ENCODE measurements around the gene UBE2J2. TPM values are rescaled to one million over a fixed set of nuclear protein-coding genes. Genes with fewer than 3 reads are reported as not detected.
"Not testable (repeated sequence)": the region's sequence is repeated elsewhere in the genome, so short reads cannot be mapped to it uniquely, and the experiment has no call there.

Gene UBE2J2
- 10 to 100 TPM; 48.5 to 49.7 TPM for total RNA-seq

- CTCF ChIA-PET, result interaction anchor here (0.5 to 0.6 kb wide), 2 partner anchors 8 to 289 kb away, joined by 3 read pairs; no protein-coding TSS in a partner anchor
- Mint-ChIP-seq H3K4me1 (ENCODE audit: low read depth) (peaks cover 39% of the 10 kb centered on the region), H3K9me3 (no peaks in the 10 kb centered on the region), H3K27ac (peak within 1 kb of the TSS; percentile 80), H3K4me3 (peak within 1 kb of the TSS; percentile 85), H3K27me3 (ENCODE audit: low read depth) (no peaks in the 10 kb centered on the region), H3K36me3 (ENCODE audit: low read depth) (peaks cover 15% of the 10 kb centered on the region)
- peak; percentile 95 for DNase-seq
- intact Hi-C loops (cut with micrococcal nuclease), result loop anchor here (1.0 to 2.0 kb wide), 2 partner anchors 35 to 43 kb away; partner anchors contain the start of gene PUSL1
Measured at GRCh38 chr1:1273512-1274298, at the start of gene UBE2J2. Gene UBE2J2, minus strand, starts transcription at chr1:1273854. Its CDS starts 5,862 bp downstream, at chr1:1267992.

- CTCF ChIA-PET, result no interaction called here
- Mint-ChIP-seq H3K27me3 (ENCODE audit: low read depth) (no peaks in the 10 kb centered on the region), H3K27ac (no peak overlapping the region), H3K4me1 (ENCODE audit: low read depth) (peaks cover 36% of the 10 kb centered on the region), H3K9me3 (no peaks in the 10 kb centered on the region), H3K4me3 (peak overlapping the region; percentile 92), H3K36me3 (ENCODE audit: low read depth) (peaks cover 4% of the 10 kb centered on the region)
- no peak for DNase-seq
- intact Hi-C loops (cut with micrococcal nuclease), result no loop called here
Measured at GRCh38 chr1:1322952-1323351, 49.3 kb upstream of the UBE2J2 start.

GRCh38 chr1:1322418-1322817, 48.8 kb upstream of the UBE2J2 start:
- peak overlapping the region; percentile 92 for H3K4me3 Mint-ChIP-seq
- H3K9me3 Mint-ChIP-seq, result no peaks in the 10 kb centered on the region
- H3K4me1 Mint-ChIP-seq (ENCODE audit: low read depth), result peaks cover 37% of the 10 kb centered on the region
- intact Hi-C loops (cut with micrococcal nuclease), result no loop called here
- peaks cover 4% of the 10 kb centered on the region for H3K36me3 Mint-ChIP-seq (ENCODE audit: low read depth)
- H3K27me3 Mint-ChIP-seq (ENCODE audit: low read depth), result no peaks in the 10 kb centered on the region
- CTCF ChIA-PET, result no interaction called here
- no peak for DNase-seq
- H3K27ac Mint-ChIP-seq, result no peak overlapping the region

GRCh38 chr1:1321477-1321876, 47.8 kb upstream of the UBE2J2 start:
- CTCF ChIA-PET, result no interaction called here
- Mint-ChIP-seq H3K4me3 (peak overlapping the region; percentile 18), H3K27ac (no peak overlapping the region)

GRCh38 chr1:1320666-1321448, 47.2 kb upstream of the UBE2J2 start:
- Mint-ChIP-seq H3K9me3 (no peaks in the 10 kb centered on the region), H3K4me3 (peak overlapping the region; percentile 18), H3K27ac (no peak overlapping the region), H3K27me3 (ENCODE audit: low read depth) (no peaks in the 10 kb centered on the region), H3K4me1 (ENCODE audit: low read depth) (peaks cover 33% of the 10 kb centered on the region), H3K36me3 (ENCODE audit: low read depth) (peaks cover 7% of the 10 kb centered on the region)
- intact Hi-C loops (cut with micrococcal nuclease), result no loop called here
- CTCF ChIA-PET, result no interaction called here
- DNase-seq, result no peak

More at GRCh38 chr1:1321477-1321876, 47.8 kb upstream of the UBE2J2 start:
- Mint-ChIP-seq H3K27me3 (ENCODE audit: low read depth) (no peaks in the 10 kb centered on the region), H3K36me3 (ENCODE audit: low read depth) (peaks cover 4% of the 10 kb centered on the region), H3K9me3 (no peaks in the 10 kb centered on the region), H3K4me1 (ENCODE audit: low read depth) (peaks cover 38% of the 10 kb centered on the region)
- DNase-seq, result no peak
- intact Hi-C loops (cut with micrococcal nuclease), result no loop called here

- H3K4me3 Mint-ChIP-seq, result no peak overlapping the region
Measured at GRCh38 chr1:1319646-1319941, 45.9 kb upstream of the UBE2J2 start.

GRCh38 chr1:1318777-1319645, 45.4 kb upstream of the UBE2J2 start:
- no peaks in the 10 kb centered on the region for H3K9me3 Mint-ChIP-seq
- H3K27me3 Mint-ChIP-seq (ENCODE audit: low read depth), result no peaks in the 10 kb centered on the region
- CTCF ChIA-PET, result no interaction called here
- peaks cover 28% of the 10 kb centered on the region for H3K4me1 Mint-ChIP-seq (ENCODE audit: low read depth)
- H3K27ac Mint-ChIP-seq, result no peak overlapping the region
- H3K36me3 Mint-ChIP-seq (ENCODE audit: low read depth), result peaks cover 6% of the 10 kb centered on the region
- H3K4me3 Mint-ChIP-seq, result no peak overlapping the region
- intact Hi-C loops (cut with micrococcal nuclease), result no loop called here
- DNase-seq, result no peak

More at GRCh38 chr1:1319646-1319941, 45.9 kb upstream of the UBE2J2 start:
- Mint-ChIP-seq H3K27ac (no peak overlapping the region), H3K27me3 (ENCODE audit: low read depth) (no peaks in the 10 kb centered on the region), H3K36me3 (ENCODE audit: low read depth) (peaks cover 7% of the 10 kb centered on the region), H3K9me3 (no peaks in the 10 kb centered on the region), H3K4me1 (ENCODE audit: low read depth) (peaks cover 29% of the 10 kb centered on the region)
- intact Hi-C loops (cut with micrococcal nuclease), result no loop called here
- DNase-seq, result no peak
- CTCF ChIA-PET, result no interaction called here

GRCh38 chr1:1318131-1318652, 44.5 kb upstream of the UBE2J2 start:
- no peak for DNase-seq
- H3K9me3 Mint-ChIP-seq, result no peaks in the 10 kb centered on the region
- H3K36me3 Mint-ChIP-seq (ENCODE audit: low read depth), result peaks cover 7% of the 10 kb centered on the region
- CTCF ChIA-PET, result no interaction called here
- no peak overlapping the region for H3K4me3 Mint-ChIP-seq
- H3K27me3 Mint-ChIP-seq (ENCODE audit: low read depth), result no peaks in the 10 kb centered on the region
- H3K27ac Mint-ChIP-seq, result peak overlapping the region; percentile 63
- intact Hi-C loops (cut with micrococcal nuclease), result no loop called here
- H3K4me1 Mint-ChIP-seq (ENCODE audit: low read depth), result peaks cover 23% of the 10 kb centered on the region

GRCh38 chr1:1317420-1317819, 43.8 kb upstream of the UBE2J2 start:
- Mint-ChIP-seq H3K9me3 (no peaks in the 10 kb centered on the region), H3K27ac (no peak overlapping the region), H3K27me3 (ENCODE audit: low read depth) (no peaks in the 10 kb centered on the region), H3K4me1 (ENCODE audit: low read depth) (peaks cover 18% of the 10 kb centered on the region), H3K4me3 (no peak overlapping the region), H3K36me3 (ENCODE audit: low read depth) (peaks cover 7% of the 10 kb centered on the region)
- DNase-seq, result no peak
- intact Hi-C loops (cut with micrococcal nuclease), result no loop called here
- CTCF ChIA-PET, result interaction anchor here (0.7 kb wide), 1 partner anchor 52 kb away, joined by 3 read pairs; no protein-coding TSS in a partner anchor

- H3K27ac Mint-ChIP-seq; H3K9me3 Mint-ChIP-seq; intact Hi-C loops (cut with micrococcal nuclease); CTCF ChIA-PET; DNase-seq; H3K27me3 Mint-ChIP-seq (ENCODE audit: low read depth); H3K36me3 Mint-ChIP-seq (ENCODE audit: low read depth); H3K4me1 Mint-ChIP-seq (ENCODE audit: low read depth); H3K4me3 Mint-ChIP-seq: not testable (repeated sequence)
Measured at GRCh38 chr1:1316199-1316598, 42.5 kb upstream of the UBE2J2 start.

GRCh38 chr1:1315435-1315954, 41.8 kb upstream of the UBE2J2 start:
- Mint-ChIP-seq H3K4me3 (no peak overlapping the region), H3K9me3 (no peaks in the 10 kb centered on the region), H3K27ac (no peak overlapping the region), H3K27me3 (ENCODE audit: low read depth) (no peaks in the 10 kb centered on the region), H3K36me3 (ENCODE audit: low read depth) (peaks cover 9% of the 10 kb centered on the region), H3K4me1 (ENCODE audit: low read depth) (peaks cover 8% of the 10 kb centered on the region)
- intact Hi-C loops (cut with micrococcal nuclease), result no loop called here
- CTCF ChIA-PET, result no interaction called here
- no peak for DNase-seq
